Esophagus squamous epithelium (tissue), 5 donors: ENCODE results near the gene GATAD2A. TPM values are rescaled to one million over a fixed set of nuclear protein-coding genes. Genes with fewer than 3 reads are reported as not detected.
A peak's percentile ranks its signal among the peaks of the same experiment; 100 is the strongest.

Experiments used
- DNase-seq: peaks from one replicate; lab custom pipeline; 2025; lab: John Stamatoyannopoulos, UW
- H3K27ac ChIP-seq, 4 donors: fragments of 200-600 bp; sonication (generic); one replicate each; pipeline ENCODE4 v1.5.1; 2016 to 2019; ENCODE audit warnings: mild to moderate bottlenecking in 1 of 4
- H3K27me3 ChIP-seq, 4 donors: fragments of 200-600 bp; sonication (generic); 1 replicate in 3 of 4; 2 replicates in 1 of 4; pipeline versions ENCODE4 v1.5.1 to v1.6.0; 2017 to 2021; ENCODE audit warnings: antibody characterized with exemption in 1 of 4
- H3K36me3 ChIP-seq, 3 donors: fragments of 200-600 bp; sonication (generic); one replicate each; pipeline ENCODE4 v1.5.1; 2016 to 2019
- H3K4me1 ChIP-seq, 3 donors: fragments of 200-600 bp; sonication (generic); one replicate each; pipeline ENCODE4 v1.5.1; 2017 to 2019
- H3K4me3 ChIP-seq, 4 donors: fragments of 200-600 bp; sonication (generic); 1 replicate in 3 of 4; 2 replicates in 1 of 4; pipeline ENCODE4 v1.5.1; 2016 to 2019; ENCODE audit warnings: mild to moderate bottlenecking in 2 of 4, moderate library complexity in 1 of 4
- H3K9me3 ChIP-seq, 3 donors: fragments of 200-600 bp; sonication (generic); one replicate each; pipeline ENCODE4 v1.5.1; 2016 to 2019
- POLR2A ChIP-seq, 4 donors: fragments of 450-650 bp; IDR thresholded peaks; one replicate each; pipeline ENCODE4 v1.6.1; 2017; ENCODE audit warnings: antibody characterized with exemption in 4 of 4, mild to moderate bottlenecking in 4 of 4, moderate library complexity in 3 of 4
- WGBS, 2 donors: methylation state at CpG; one replicate each; pipeline ENCODE4 v1.1.5; 2018; 5-methylcytosine and 5-hydroxymethylcytosine counted together
- intact Hi-C: fragments of 100-400 bp; cut with DNase I; formaldehyde crosslinking; loops from one replicate; pipeline ENCODE4 v1.15.0; 2022
- total RNA-seq, 4 donors: library from RNA; depleted of rRNA; stranded (reverse); fragments of >200 nt; gene quantifications; one replicate each; pipeline ENCODE4 v1.1.0, GENCODE V29; 2016
- TF ChIP-seq, protein P1 (sequence below), 6 experiments: fragments of 450-650 bp in 4 of 6; fragments of 200-600 bp in 2 of 6; sonication (generic) in 2 of 6; IDR thresholded peaks; one replicate each; pipeline ENCODE4 v1.5.1; 2016 to 2019; ENCODE audit warnings: antibody characterized with exemption in 6 of 6, mild to moderate bottlenecking in 4 of 6, moderate library complexity in 4 of 6
- donor health status: DM: yes; HTN: yes; CAD: no.

The GATAD2A gene, protein sequence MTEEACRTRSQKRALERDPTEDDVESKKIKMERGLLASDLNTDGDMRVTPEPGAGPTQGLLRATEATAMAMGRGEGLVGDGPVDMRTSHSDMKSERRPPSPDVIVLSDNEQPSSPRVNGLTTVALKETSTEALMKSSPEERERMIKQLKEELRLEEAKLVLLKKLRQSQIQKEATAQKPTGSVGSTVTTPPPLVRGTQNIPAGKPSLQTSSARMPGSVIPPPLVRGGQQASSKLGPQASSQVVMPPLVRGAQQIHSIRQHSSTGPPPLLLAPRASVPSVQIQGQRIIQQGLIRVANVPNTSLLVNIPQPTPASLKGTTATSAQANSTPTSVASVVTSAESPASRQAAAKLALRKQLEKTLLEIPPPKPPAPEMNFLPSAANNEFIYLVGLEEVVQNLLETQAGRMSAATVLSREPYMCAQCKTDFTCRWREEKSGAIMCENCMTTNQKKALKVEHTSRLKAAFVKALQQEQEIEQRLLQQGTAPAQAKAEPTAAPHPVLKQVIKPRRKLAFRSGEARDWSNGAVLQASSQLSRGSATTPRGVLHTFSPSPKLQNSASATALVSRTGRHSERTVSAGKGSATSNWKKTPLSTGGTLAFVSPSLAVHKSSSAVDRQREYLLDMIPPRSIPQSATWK
- 10 to 100 TPM; 39.7 to 81.4 (median 41.6) TPM for total RNA-seq

DNA sequence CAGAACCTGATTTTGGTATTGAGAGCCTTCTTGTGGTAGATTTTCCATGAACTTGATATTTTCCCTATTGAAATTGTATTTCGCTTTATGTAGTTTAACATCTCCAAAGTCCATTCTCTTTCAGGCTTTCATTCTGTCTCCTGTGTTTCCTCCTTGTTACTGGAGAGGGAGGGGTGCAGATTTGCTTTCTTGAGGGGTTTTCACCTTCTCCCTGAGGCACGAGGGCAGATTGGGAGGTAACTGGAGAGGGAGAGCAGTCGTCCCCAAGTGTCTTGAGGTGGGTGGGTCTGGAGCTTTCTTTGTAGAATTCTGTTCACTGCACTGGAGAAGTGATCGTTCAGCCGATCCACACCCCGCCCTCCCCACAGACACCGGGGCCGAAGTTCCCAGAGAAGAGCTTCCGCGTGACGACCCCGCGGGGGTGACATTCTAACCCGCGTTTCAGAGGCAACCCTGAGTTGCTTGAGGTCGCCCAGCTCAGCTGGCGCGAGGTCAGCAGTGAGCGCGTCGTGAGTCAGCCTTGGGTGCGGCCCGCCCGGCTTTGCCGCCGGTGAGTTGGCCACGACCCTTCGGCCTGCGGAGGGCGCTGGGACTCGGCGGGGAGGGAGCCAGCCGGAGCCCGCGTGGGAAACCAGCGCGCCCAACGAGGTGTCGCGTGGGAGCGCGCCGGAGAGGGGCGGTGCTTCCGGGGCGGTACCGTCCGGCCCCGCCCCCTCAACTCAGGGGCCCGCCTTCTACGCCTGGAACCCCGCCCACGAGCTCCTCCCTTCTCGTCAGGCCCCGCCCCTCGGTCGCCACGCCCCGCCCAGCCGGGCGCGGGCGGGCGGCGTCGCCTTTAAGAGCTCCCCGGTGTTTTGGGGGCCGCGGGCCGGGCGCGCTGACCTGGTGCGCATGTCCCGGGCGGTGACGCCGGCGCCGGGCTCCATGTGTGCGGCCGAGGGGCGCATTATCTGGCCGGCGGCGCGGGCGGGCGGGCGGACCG, at the start of gene GATAD2A:
Gene GATAD2A (plus strand): TSS at position 797 of the 982 bp plus-strand sequence. CDS start 59,671 bp downstream, outside the sequence.
- Histone ChIP-seq H3K9me3 (no peaks in the 10 kb centered on the region), H3K27ac (peak within 1 kb of the TSS; percentile 89 to 95 (median 91)), H3K36me3 (no peaks in the 10 kb centered on the region), H3K4me1 (peaks cover 35 to 74% (median 43%) of the 10 kb centered on the region in 3 donors), H3K4me3 (peak within 1 kb of the TSS; percentile 89 to 97 (median 92)), H3K27me3 (no peaks in the 10 kb centered on the region)
- DNase-seq, result peak; percentile 88
- TF ChIP-seq, protein P1, sequence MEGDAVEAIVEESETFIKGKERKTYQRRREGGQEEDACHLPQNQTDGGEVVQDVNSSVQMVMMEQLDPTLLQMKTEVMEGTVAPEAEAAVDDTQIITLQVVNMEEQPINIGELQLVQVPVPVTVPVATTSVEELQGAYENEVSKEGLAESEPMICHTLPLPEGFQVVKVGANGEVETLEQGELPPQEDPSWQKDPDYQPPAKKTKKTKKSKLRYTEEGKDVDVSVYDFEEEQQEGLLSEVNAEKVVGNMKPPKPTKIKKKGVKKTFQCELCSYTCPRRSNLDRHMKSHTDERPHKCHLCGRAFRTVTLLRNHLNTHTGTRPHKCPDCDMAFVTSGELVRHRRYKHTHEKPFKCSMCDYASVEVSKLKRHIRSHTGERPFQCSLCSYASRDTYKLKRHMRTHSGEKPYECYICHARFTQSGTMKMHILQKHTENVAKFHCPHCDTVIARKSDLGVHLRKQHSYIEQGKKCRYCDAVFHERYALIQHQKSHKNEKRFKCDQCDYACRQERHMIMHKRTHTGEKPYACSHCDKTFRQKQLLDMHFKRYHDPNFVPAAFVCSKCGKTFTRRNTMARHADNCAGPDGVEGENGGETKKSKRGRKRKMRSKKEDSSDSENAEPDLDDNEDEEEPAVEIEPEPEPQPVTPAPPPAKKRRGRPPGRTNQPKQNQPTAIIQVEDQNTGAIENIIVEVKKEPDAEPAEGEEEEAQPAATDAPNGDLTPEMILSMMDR (IDR thresholded peaks at IDR 0.05), result peak in 3 of 6 experiments; percentile 25 to 56 (median 43)
- TF ChIP-seq POLR2A (IDR thresholded peaks at IDR 0.05), result peak in 2 of 4 donors; percentile 34 to 65
- WGBS, 2 donors, result 5 to 6% methylated on average over 13 to 23 of the region's 90 CpGs
- intact Hi-C loops, result no loop called here

DNA sequence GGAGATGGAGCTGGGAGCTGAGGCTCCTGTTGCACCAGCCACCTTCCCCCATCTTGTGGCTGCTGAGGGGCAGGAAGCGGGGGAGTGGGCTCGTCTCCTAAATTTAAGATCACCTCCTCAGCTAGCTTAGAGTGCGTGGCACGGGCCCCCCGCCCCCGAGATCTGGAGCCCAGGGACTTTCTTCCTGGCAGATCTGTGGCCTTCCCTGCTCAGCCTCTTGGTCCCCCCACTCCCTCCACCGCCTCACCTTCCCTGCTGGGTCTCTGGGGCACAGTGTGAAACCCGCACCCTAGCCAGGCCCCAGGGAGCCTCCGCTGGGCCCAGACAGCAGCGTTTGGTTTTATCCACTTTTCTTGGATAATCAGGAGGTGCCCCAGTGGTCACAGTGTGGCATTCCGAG, 49.0 kb upstream of the GATAD2A start:
- H3K4me3 ChIP-seq, result no peak overlapping the region
- peaks cover 39 to 80% (median 58%) of the 10 kb centered on the region in 3 donors for H3K36me3 ChIP-seq

GRCh38 chr19:19356901-19357566, 48.4 kb upstream of the GATAD2A start:
- intact Hi-C loops, result no loop called here
- H3K9me3 ChIP-seq, result no peaks in the 10 kb centered on the region
- H3K27me3 ChIP-seq, result no peaks in the 10 kb centered on the region
- peaks cover 3 to 12% (median 4%) of the 10 kb centered on the region in 3 donors for H3K4me1 ChIP-seq
- WGBS, 2 donors, result 92 to 93% methylated on average over 7 of the region's 13 CpGs
- no peak overlapping the region for H3K27ac ChIP-seq
- no peak overlapping the region for H3K4me3 ChIP-seq
- no peak for DNase-seq
- TF ChIP-seq, protein P1 (IDR thresholded peaks at IDR 0.05), result no peak
- no peak for TF ChIP-seq POLR2A (IDR thresholded peaks at IDR 0.05)
- H3K36me3 ChIP-seq, result peaks cover 39 to 74% (median 55%) of the 10 kb centered on the region in 3 donors

More for the DNA sequence above, 49.0 kb upstream of the GATAD2A start:
- Histone ChIP-seq H3K4me1 (peaks cover 3 to 9% (median 4%) of the 10 kb centered on the region in 3 donors), H3K27me3 (no peaks in the 10 kb centered on the region), H3K9me3 (no peaks in the 10 kb centered on the region), H3K27ac (no peak overlapping the region)
- 92 to 100% methylated on average over 2 to 3 of the region's 11 CpGs for WGBS, 2 donors
- no peak for TF ChIP-seq POLR2A (IDR thresholded peaks at IDR 0.05)
- TF ChIP-seq, protein P1 (IDR thresholded peaks at IDR 0.05), result no peak
- intact Hi-C loops, result no loop called here
- no peak for DNase-seq

DNA sequence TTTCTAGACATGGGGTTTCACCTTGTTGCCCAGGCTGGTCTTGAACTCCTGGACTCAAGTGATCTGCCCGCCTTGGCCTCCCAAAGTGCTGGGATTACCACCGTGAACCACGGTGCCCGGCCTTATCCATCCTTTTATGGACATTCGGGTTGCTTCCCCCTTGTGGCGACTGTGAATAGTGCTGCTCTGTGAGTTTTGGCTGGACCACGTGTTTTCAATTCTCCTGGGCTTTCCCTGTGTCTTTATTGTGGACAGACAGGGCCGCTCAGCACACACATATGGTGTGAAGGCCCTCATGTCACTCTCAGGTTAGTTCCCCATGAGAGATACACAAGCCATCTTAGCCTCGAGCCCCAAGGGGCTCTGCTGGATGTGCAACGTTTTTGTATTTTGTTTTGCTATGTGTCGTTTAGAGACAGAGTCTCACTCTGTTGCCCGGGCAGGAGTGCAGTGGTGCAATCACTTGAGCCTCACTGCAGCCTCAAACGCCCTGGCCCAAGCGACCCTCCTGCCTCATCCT, 44.3 kb upstream of the GATAD2A start:
- H3K27ac ChIP-seq, result peak overlapping the region in 2 of 4 donors; percentile 10 to 26
- WGBS, 2 donors, result 5 to 6% methylated on average over 11 to 14 of the region's 14 CpGs

More for the DNA sequence above, 44.3 kb upstream of the GATAD2A start:
- TF ChIP-seq, protein P1 (IDR thresholded peaks at IDR 0.05), result peak; percentile 79 to 93 (median 86)
- TF ChIP-seq POLR2A (IDR thresholded peaks at IDR 0.05), result no peak
- H3K4me1 ChIP-seq, result peaks cover 3 to 31% (median 15%) of the 10 kb centered on the region in 3 donors
- intact Hi-C loops, result no loop called here
- H3K27me3 ChIP-seq, result no peaks in the 10 kb centered on the region
- no peak for DNase-seq
- peaks cover 9 to 33% (median 16%) of the 10 kb centered on the region in 3 donors for H3K36me3 ChIP-seq
- no peak overlapping the region for H3K4me3 ChIP-seq
- no peaks in the 10 kb centered on the region for H3K9me3 ChIP-seq
